ENCODE data around the gene CCDC28B.

The CCDC28B gene

DNA sequence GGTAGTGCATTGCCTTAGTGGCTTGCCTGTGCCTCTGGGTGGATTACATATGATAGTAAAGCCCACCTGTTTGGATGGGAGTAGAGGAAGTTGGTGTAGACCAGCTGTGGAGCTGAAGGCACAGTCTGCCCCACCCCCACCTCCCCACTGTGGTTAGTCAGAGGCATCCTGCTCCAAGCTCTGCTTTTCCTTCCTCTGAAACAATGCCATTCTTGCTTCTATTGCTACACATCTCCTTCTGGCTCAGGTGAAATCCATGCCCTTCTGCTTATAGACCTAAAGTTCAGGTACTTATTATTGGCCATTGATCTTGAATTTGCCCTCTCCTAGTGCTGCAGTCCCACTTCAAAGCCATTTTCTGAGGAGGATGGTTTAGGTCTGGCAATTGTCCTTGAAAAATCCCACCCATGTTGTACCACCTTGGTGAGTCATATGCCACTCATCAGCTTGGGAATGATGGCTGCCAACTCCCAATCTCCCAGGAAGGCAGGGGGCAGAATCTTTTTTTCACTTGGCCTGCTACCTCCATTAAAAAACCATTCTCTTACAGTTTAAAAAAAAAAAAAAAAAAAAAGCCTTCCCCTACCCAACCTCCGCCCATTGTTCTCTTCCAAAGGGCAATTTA lies 27.7 kb upstream of the CCDC28B start:
- in situ Hi-C loops (cut with MboI; ENCODE audit: low pct_unique_long_range_greater_than_20kb, low sequenced_read_pairs, unreplicated experiment): no loop called here
- DNase-seq (ENCODE audit: low spot score): no peak
- TF ChIP-seq, protein P1, sequence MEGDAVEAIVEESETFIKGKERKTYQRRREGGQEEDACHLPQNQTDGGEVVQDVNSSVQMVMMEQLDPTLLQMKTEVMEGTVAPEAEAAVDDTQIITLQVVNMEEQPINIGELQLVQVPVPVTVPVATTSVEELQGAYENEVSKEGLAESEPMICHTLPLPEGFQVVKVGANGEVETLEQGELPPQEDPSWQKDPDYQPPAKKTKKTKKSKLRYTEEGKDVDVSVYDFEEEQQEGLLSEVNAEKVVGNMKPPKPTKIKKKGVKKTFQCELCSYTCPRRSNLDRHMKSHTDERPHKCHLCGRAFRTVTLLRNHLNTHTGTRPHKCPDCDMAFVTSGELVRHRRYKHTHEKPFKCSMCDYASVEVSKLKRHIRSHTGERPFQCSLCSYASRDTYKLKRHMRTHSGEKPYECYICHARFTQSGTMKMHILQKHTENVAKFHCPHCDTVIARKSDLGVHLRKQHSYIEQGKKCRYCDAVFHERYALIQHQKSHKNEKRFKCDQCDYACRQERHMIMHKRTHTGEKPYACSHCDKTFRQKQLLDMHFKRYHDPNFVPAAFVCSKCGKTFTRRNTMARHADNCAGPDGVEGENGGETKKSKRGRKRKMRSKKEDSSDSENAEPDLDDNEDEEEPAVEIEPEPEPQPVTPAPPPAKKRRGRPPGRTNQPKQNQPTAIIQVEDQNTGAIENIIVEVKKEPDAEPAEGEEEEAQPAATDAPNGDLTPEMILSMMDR (IDR thresholded peaks at IDR 0.05; ENCODE audit: extremely low read depth, insufficient read depth, missing control alignments): no peak

GRCh38 chr1:32178380-32179192 lies 21.8 kb upstream of the CCDC28B start:
- in situ Hi-C loops (cut with MboI; ENCODE audit: low pct_unique_long_range_greater_than_20kb, low sequenced_read_pairs, unreplicated experiment): no loop called here
- DNase-seq (ENCODE audit: low spot score): no peak
- TF ChIP-seq, protein P1 (IDR thresholded peaks at IDR 0.05; ENCODE audit: extremely low read depth, insufficient read depth, missing control alignments): no peak

GRCh38 chr1:32179193-32179442 lies 21.3 kb upstream of the CCDC28B start:
- no peak for DNase-seq (ENCODE audit: low spot score)
- TF ChIP-seq, protein P1 (IDR thresholded peaks at IDR 0.05; ENCODE audit: extremely low read depth, insufficient read depth, missing control alignments): no peak
- in situ Hi-C loops (cut with MboI; ENCODE audit: low pct_unique_long_range_greater_than_20kb, low sequenced_read_pairs, unreplicated experiment): no loop called here

DNA sequence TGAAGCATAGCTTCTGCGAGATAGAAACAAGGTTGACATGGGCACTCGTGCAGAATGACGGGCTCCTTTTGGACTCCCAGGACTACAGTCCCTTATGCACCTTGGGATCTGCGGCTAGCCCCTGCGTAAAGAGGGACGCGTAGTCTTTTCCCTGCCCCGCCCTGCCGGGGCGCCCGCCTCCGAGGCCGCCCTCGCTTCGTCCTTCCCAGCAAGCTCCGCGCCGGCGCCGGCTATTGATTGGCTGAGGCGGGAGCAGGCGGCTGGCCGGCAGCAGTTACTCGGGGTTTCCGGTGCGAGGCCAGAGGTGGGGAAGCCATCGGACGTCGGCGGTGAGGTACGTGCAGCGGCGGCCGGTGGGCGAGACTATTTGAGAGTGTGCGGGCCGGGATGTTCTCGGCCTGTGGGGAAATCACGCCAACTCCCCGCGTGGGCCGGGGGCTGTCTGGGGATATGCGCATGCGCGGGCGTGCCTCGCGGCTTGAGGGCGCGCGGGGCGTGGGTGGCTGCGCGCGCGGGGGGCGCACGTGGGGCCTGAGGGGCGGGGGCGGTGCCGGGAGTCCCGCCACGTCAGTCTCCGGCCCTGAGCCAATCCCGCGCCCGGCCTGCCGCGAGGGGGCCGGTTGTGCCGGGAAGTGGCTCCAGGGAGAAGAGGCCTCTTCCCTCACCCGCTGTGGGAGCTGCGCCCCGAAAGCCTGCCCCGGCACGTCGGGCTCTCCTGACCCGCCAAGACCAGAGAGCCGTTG lies 20.8 kb upstream of the CCDC28B start, which contains the start of gene TXLNA:
TXLNA (plus strand) TSS at position 233 of the 743 bp plus-strand sequence. CDS start 671 bp downstream, outside the sequence.
- in situ Hi-C loops (cut with MboI; ENCODE audit: low pct_unique_long_range_greater_than_20kb, low sequenced_read_pairs, unreplicated experiment): no loop called here
- DNase-seq (ENCODE audit: low spot score): peak; percentile 98
- TF ChIP-seq, protein P1 (IDR thresholded peaks at IDR 0.05; ENCODE audit: extremely low read depth, insufficient read depth, missing control alignments): no peak

GRCh38 chr1:32180186-32181060 lies 20.0 kb upstream of the CCDC28B start:
- in situ Hi-C loops (cut with MboI; ENCODE audit: low pct_unique_long_range_greater_than_20kb, low sequenced_read_pairs, unreplicated experiment): no loop called here
- TF ChIP-seq, protein P1 (IDR thresholded peaks at IDR 0.05; ENCODE audit: extremely low read depth, insufficient read depth, missing control alignments): no peak
- DNase-seq (ENCODE audit: low spot score): peak; percentile 46

DNA sequence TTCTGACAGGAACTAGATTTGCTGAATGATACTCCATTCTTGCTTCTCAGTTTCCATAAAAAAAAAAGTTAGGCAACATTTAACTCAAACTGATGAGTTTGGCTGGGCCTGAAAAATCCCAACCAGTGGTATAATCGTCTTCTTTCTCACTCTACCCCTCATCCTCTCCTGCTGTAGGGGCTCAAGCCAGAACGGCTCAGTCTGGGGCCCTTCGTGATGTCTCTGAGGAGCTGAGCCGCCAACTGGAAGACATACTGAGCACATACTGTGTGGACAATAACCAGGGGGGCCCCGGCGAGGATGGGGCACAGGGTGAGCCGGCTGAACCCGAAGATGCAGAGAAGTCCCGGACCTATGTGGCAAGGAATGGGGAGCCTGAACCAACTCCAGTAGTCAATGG lies 19.3 kb upstream of the CCDC28B start:
- TF ChIP-seq, protein P1 (IDR thresholded peaks at IDR 0.05; ENCODE audit: extremely low read depth, insufficient read depth, missing control alignments): no peak
- in situ Hi-C loops (cut with MboI; ENCODE audit: low pct_unique_long_range_greater_than_20kb, low sequenced_read_pairs, unreplicated experiment): no loop called here
- DNase-seq (ENCODE audit: low spot score): no peak

Measured in GM13977 (cell line).